ENCODE results near the gene TAC4. TPM values are rescaled to one million over a fixed set of nuclear protein-coding genes. Genes with fewer than 3 reads are reported as not detected.

Gene TAC4
- total and polyA plus RNA-seq, 3 experiments from 2014 or later = not detected

DNA sequence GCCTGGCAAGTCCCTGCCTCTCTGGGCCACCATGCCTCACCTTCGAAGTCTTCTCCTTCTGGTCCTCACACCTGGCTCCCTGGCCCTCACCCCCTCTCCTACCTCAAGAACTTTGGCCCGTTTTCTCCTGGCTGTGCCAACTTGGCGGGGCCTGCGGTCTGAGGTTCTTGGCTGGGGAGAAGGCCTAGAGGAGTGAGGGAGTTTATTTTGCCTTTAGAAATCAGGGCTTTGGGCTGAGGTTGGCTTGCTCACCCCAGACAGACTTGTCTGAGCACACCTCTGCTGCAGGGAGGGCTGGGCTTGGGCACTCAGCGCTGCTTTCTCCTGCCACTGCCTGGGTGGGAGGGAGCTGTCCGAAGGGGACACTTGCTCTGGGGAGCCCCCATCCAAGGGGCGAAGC lies 23.3 kb upstream of the TAC4 start:
- Histone ChIP-seq H3K27ac (ENCODE audit: low read depth, low read length) (no peak overlapping the region), H3K4me1 (ENCODE audit: insufficient read depth, low read length) (peaks cover 16% of the 10 kb centered on the region), H3K4me3 (ENCODE audit: low read length) (no peak overlapping the region), H3K9me3 (ENCODE audit: low read length) (no peaks in the 10 kb centered on the region), H3K36me3 (ENCODE audit: insufficient read depth, low read length) (no peaks in the 10 kb centered on the region), H3K27me3 (ENCODE audit: insufficient read depth, low read length, poor library complexity, severe bottlenecking) (no peaks in the 10 kb centered on the region)
- peaks cover 0 to 5% of the 10 kb centered on the region in 2 donors for H3K27me3 Mint-ChIP-seq
- peaks cover 6 to 18% (median 11%) of the 10 kb centered on the region in 3 donors for H3K4me1 Mint-ChIP-seq
- H3K36me3 Mint-ChIP-seq = no peaks in the 10 kb centered on the region
- H3K4me3 Mint-ChIP-seq = no peak overlapping the region
- no peak overlapping the region for H3K27ac Mint-ChIP-seq
- ChIA-PET POLR2A (no interaction called here), CTCF (interaction anchor here (1.2 kb wide), 1 partner anchor 127 kb away, joined by 3 read pairs; no protein-coding TSS in a partner anchor)
- DNase-seq = no peak
- no peaks in the 10 kb centered on the region for H3K9me3 Mint-ChIP-seq

GRCh38 chr17:49870298-49870697 lies 22.4 kb upstream of the TAC4 start:
- H3K4me3 Mint-ChIP-seq = no peak overlapping the region
- H3K27ac Mint-ChIP-seq = no peak overlapping the region
- no peaks in the 10 kb centered on the region for H3K36me3 Mint-ChIP-seq
- peaks cover 0 to 5% of the 10 kb centered on the region in 2 donors for H3K27me3 Mint-ChIP-seq
- ChIA-PET CTCF (no interaction called here), POLR2A (no interaction called here)
- DNase-seq = no peak
- no peak overlapping the region for H3K4me3 ChIP-seq (ENCODE audit: low read length)
- no peaks in the 10 kb centered on the region for H3K27me3 ChIP-seq (ENCODE audit: insufficient read depth, low read length, poor library complexity, severe bottlenecking)
- no peaks in the 10 kb centered on the region for H3K9me3 ChIP-seq (ENCODE audit: low read length)
- H3K4me1 Mint-ChIP-seq = peaks cover 6 to 18% (median 11%) of the 10 kb centered on the region in 3 donors
- no peak overlapping the region for H3K27ac ChIP-seq (ENCODE audit: low read depth, low read length)
- no peaks in the 10 kb centered on the region for H3K9me3 Mint-ChIP-seq
- peaks cover 16% of the 10 kb centered on the region for H3K4me1 ChIP-seq (ENCODE audit: insufficient read depth, low read length)
- H3K36me3 ChIP-seq (ENCODE audit: insufficient read depth, low read length) = no peaks in the 10 kb centered on the region

GRCh38 chr17:49869038-49869374 lies 21.1 kb upstream of the TAC4 start:
- Histone ChIP-seq H3K4me3 (ENCODE audit: low read length) (no peak overlapping the region), H3K9me3 (ENCODE audit: low read length) (no peaks in the 10 kb centered on the region), H3K4me1 (ENCODE audit: insufficient read depth, low read length) (peaks cover 16% of the 10 kb centered on the region), H3K36me3 (ENCODE audit: insufficient read depth, low read length) (no peaks in the 10 kb centered on the region), H3K27me3 (ENCODE audit: insufficient read depth, low read length, poor library complexity, severe bottlenecking) (no peaks in the 10 kb centered on the region), H3K27ac (ENCODE audit: low read depth, low read length) (no peak overlapping the region)
- DNase-seq = no peak
- CTCF ChIA-PET = no interaction called here
- H3K4me1 Mint-ChIP-seq = peaks cover 6 to 18% (median 11%) of the 10 kb centered on the region in 3 donors
- POLR2A ChIA-PET = no interaction called here
- H3K36me3 Mint-ChIP-seq = no peaks in the 10 kb centered on the region
- H3K4me3 Mint-ChIP-seq = no peak overlapping the region
- no peaks in the 10 kb centered on the region for H3K9me3 Mint-ChIP-seq
- H3K27ac Mint-ChIP-seq = no peak overlapping the region
- peaks cover 5% of the 10 kb centered on the region in 2 donors for H3K27me3 Mint-ChIP-seq

GRCh38 chr17:49866882-49867413 lies 19.1 kb upstream of the TAC4 start:
- no peaks in the 10 kb centered on the region for H3K9me3 ChIP-seq (ENCODE audit: low read length)
- H3K4me1 Mint-ChIP-seq = peaks cover 0 to 2% (median 0%) of the 10 kb centered on the region in 3 donors
- CTCF ChIA-PET = interaction anchor here (2.0 kb wide), 1 partner anchor 132 kb away, joined by 7 read pairs; no protein-coding TSS in a partner anchor
- H3K4me3 Mint-ChIP-seq = no peak overlapping the region
- no peaks in the 10 kb centered on the region for H3K4me1 ChIP-seq (ENCODE audit: insufficient read depth, low read length)
- no peak overlapping the region for H3K27ac ChIP-seq (ENCODE audit: low read depth, low read length)
- H3K27me3 ChIP-seq (ENCODE audit: insufficient read depth, low read length, poor library complexity, severe bottlenecking) = no peaks in the 10 kb centered on the region
- no peaks in the 10 kb centered on the region for H3K36me3 ChIP-seq (ENCODE audit: insufficient read depth, low read length)
- no peak for DNase-seq
- no peaks in the 10 kb centered on the region for H3K36me3 Mint-ChIP-seq
- no peak overlapping the region for H3K4me3 ChIP-seq (ENCODE audit: low read length)
- peaks cover 7 to 9% of the 10 kb centered on the region in 2 donors for H3K27me3 Mint-ChIP-seq
- H3K27ac Mint-ChIP-seq = no peak overlapping the region
- POLR2A ChIA-PET = no interaction called here
- no peaks in the 10 kb centered on the region for H3K9me3 Mint-ChIP-seq

DNA sequence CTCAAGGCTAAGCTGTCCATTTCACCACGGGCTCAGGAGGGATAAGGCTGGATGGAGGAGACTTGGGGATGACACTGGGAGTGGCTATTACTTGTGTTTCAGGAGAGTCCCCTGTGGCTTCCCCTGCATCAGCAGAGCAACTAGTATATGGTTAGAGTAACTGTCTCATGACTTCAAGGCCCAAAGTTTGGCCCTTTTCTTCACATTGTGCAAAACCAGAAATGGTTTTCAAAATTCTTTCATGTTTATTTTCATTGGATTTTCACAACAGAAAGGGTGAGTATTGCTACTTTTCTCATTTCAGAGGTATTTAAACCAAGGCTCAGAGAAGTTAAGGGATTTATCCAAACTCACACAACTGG lies 18.1 kb upstream of the TAC4 start:
- H3K36me3 Mint-ChIP-seq = no peaks in the 10 kb centered on the region
- peaks cover 4% of the 10 kb centered on the region for H3K4me1 ChIP-seq (ENCODE audit: insufficient read depth, low read length)
- H3K27me3 Mint-ChIP-seq = peaks cover 7 to 11% of the 10 kb centered on the region in 2 donors
- no peaks in the 10 kb centered on the region for H3K27me3 ChIP-seq (ENCODE audit: insufficient read depth, low read length, poor library complexity, severe bottlenecking)
- no peaks in the 10 kb centered on the region for H3K36me3 ChIP-seq (ENCODE audit: insufficient read depth, low read length)
- H3K27ac Mint-ChIP-seq = no peak overlapping the region
- CTCF ChIA-PET = interaction anchor here (1.1 kb wide), 1 partner anchor 131 kb away, joined by 4 read pairs; no protein-coding TSS in a partner anchor
- peaks cover 2 to 3% (median 2%) of the 10 kb centered on the region in 3 donors for H3K4me1 Mint-ChIP-seq
- H3K27ac ChIP-seq (ENCODE audit: low read depth, low read length) = no peak overlapping the region
- H3K4me3 Mint-ChIP-seq = no peak overlapping the region
- no peaks in the 10 kb centered on the region for H3K9me3 ChIP-seq (ENCODE audit: low read length)
- no peak for DNase-seq
- POLR2A ChIA-PET = no interaction called here
- no peak overlapping the region for H3K4me3 ChIP-seq (ENCODE audit: low read length)
- no peaks in the 10 kb centered on the region for H3K9me3 Mint-ChIP-seq

DNA sequence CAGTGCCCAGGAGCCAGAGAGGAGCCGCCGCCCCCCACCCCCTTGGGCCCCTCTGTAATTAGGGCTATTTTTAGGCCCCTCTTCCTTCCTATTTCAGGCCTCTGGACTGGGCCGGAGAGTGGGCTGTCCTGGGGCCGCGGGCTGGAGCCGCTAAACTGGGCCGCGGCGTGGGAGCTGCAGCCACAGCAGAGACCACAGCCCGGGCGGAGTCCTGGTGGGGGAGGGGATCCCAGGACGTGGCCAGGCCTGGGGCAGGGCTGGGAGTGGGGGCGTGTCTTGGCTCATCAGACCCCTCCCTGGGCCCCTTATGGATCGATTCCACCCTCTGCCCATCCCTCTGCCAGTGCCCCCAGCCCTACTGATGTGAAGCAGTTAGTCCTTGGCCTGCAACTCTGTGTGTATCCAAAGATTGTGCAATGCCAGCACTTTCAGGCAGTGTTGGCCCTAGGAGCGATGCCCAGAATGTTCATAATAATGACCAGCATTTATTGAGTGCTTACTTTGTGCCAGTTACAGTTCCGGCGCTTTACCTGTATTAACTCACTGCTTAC lies 15.0 kb upstream of the TAC4 start:
- Mint-ChIP-seq H3K9me3 (no peaks in the 10 kb centered on the region), H3K27me3 (peaks cover 9 to 13% of the 10 kb centered on the region in 2 donors), H3K4me3 (no peak overlapping the region), H3K27ac (peak overlapping the region in 1 of 8 donors; percentile 72), H3K4me1 (peaks cover 3 to 5% (median 4%) of the 10 kb centered on the region in 3 donors), H3K36me3 (no peaks in the 10 kb centered on the region)
- Histone ChIP-seq H3K4me1 (ENCODE audit: insufficient read depth, low read length) (peaks cover 5% of the 10 kb centered on the region), H3K27ac (ENCODE audit: low read depth, low read length) (no peak overlapping the region), H3K4me3 (ENCODE audit: low read length) (no peak overlapping the region), H3K27me3 (ENCODE audit: insufficient read depth, low read length, poor library complexity, severe bottlenecking) (no peaks in the 10 kb centered on the region), H3K36me3 (ENCODE audit: insufficient read depth, low read length) (no peaks in the 10 kb centered on the region), H3K9me3 (ENCODE audit: low read length) (no peaks in the 10 kb centered on the region)
- ChIA-PET CTCF (interaction anchor here (1.3 to 6.5 kb wide), 3 partner anchors 134 to 136 kb away, joined by 5 to 96 read pairs (median 11); partner anchors contain the start of gene DLX3), POLR2A (no interaction called here)
- DNase-seq = no peak

- H3K27ac Mint-ChIP-seq = peak overlapping the region in 1 of 8 donors; percentile 2
- Histone ChIP-seq H3K4me1 (ENCODE audit: insufficient read depth, low read length) (peaks cover 5% of the 10 kb centered on the region), H3K27ac (ENCODE audit: low read depth, low read length) (no peak overlapping the region), H3K9me3 (ENCODE audit: low read length) (no peaks in the 10 kb centered on the region), H3K4me3 (ENCODE audit: low read length) (no peak overlapping the region), H3K36me3 (ENCODE audit: insufficient read depth, low read length) (no peaks in the 10 kb centered on the region), H3K27me3 (ENCODE audit: insufficient read depth, low read length, poor library complexity, severe bottlenecking) (no peaks in the 10 kb centered on the region)
- H3K27me3 Mint-ChIP-seq = peaks cover 9 to 13% of the 10 kb centered on the region in 2 donors
- DNase-seq = peak; percentile 32 to 57 (median 44)
- ChIA-PET POLR2A (no interaction called here), CTCF (interaction anchor here (6.5 kb wide), 1 partner anchor 136 kb away, joined by 96 read pairs; the partner anchor contains the start of gene DLX3)
- no peaks in the 10 kb centered on the region for H3K9me3 Mint-ChIP-seq
- peaks cover 3 to 5% (median 4%) of the 10 kb centered on the region in 3 donors for H3K4me1 Mint-ChIP-seq
- H3K4me3 Mint-ChIP-seq = no peak overlapping the region
- H3K36me3 Mint-ChIP-seq = no peaks in the 10 kb centered on the region
Measured at GRCh38 chr17:49861150-49861884, 13.4 kb upstream of the TAC4 start.

Measured in CD8-positive, alpha-beta memory T cell (primary cell).